ENCODE measurements around the gene DDX27.
A peak's percentile ranks its signal among the peaks of the same experiment; 100 is the strongest.

DNA sequence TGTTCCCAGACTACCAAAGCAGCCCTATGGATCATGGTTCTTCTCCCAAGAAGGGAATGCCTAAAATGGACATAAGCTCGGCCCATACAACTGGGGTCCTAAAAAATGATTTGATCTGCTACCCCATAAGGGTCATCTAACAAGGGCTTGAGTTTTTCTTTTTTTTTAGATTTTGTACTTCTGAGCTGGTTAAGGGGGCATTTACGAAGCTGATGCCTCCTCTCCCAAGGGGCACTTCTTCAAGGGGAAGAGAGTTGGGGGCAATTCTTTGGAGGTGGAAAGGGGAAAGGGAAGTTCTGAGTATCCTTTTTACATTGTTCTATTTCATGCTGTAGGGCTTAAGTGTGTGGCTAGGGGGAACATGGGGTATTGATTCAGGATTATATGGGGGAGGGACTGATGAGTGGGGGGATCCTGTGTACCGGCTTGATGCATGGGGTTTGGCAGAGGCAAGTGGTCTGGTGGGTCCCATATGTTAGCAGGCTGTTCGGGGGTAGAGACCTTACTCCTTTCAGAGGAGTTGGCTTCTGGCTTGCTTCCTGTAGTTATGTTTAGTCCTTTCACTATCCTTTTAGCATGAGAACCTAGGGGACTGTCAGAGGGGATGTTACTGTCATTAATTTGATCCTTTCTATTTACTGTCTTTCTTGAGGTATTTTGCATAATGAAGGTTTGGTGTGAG, 66.7 kb downstream of the DDX27 start:
- TF ChIP-seq, protein P1, sequence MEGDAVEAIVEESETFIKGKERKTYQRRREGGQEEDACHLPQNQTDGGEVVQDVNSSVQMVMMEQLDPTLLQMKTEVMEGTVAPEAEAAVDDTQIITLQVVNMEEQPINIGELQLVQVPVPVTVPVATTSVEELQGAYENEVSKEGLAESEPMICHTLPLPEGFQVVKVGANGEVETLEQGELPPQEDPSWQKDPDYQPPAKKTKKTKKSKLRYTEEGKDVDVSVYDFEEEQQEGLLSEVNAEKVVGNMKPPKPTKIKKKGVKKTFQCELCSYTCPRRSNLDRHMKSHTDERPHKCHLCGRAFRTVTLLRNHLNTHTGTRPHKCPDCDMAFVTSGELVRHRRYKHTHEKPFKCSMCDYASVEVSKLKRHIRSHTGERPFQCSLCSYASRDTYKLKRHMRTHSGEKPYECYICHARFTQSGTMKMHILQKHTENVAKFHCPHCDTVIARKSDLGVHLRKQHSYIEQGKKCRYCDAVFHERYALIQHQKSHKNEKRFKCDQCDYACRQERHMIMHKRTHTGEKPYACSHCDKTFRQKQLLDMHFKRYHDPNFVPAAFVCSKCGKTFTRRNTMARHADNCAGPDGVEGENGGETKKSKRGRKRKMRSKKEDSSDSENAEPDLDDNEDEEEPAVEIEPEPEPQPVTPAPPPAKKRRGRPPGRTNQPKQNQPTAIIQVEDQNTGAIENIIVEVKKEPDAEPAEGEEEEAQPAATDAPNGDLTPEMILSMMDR (IDR thresholded peaks at IDR 0.05 in 2 of 3, conservative IDR thresholded peaks at IDR 0.05 in 1 of 3; ENCODE audit: insufficient read depth in 2 of 3, low read depth in 1 of 3, low read length in 3 of 3) = no peak
- peak; percentile 84 for TF ChIP-seq POLR2AphosphoS5 (IDR thresholded peaks at IDR 0.05; ENCODE audit: control insufficient read depth, insufficient read depth, low read depth, low read length)
- no peak for TF ChIP-seq SIN3A (IDR thresholded peaks at IDR 0.05; ENCODE audit: borderline replicate concordance in 2 of 2, control insufficient read depth in 1 of 2, low read depth in 2 of 2, low read length in 2 of 2)
- TF ChIP-seq ZFX (CRISPR knock-in tag; IDR thresholded peaks at IDR 0.05) = no peak
- TF ChIP-seq, protein P2, sequence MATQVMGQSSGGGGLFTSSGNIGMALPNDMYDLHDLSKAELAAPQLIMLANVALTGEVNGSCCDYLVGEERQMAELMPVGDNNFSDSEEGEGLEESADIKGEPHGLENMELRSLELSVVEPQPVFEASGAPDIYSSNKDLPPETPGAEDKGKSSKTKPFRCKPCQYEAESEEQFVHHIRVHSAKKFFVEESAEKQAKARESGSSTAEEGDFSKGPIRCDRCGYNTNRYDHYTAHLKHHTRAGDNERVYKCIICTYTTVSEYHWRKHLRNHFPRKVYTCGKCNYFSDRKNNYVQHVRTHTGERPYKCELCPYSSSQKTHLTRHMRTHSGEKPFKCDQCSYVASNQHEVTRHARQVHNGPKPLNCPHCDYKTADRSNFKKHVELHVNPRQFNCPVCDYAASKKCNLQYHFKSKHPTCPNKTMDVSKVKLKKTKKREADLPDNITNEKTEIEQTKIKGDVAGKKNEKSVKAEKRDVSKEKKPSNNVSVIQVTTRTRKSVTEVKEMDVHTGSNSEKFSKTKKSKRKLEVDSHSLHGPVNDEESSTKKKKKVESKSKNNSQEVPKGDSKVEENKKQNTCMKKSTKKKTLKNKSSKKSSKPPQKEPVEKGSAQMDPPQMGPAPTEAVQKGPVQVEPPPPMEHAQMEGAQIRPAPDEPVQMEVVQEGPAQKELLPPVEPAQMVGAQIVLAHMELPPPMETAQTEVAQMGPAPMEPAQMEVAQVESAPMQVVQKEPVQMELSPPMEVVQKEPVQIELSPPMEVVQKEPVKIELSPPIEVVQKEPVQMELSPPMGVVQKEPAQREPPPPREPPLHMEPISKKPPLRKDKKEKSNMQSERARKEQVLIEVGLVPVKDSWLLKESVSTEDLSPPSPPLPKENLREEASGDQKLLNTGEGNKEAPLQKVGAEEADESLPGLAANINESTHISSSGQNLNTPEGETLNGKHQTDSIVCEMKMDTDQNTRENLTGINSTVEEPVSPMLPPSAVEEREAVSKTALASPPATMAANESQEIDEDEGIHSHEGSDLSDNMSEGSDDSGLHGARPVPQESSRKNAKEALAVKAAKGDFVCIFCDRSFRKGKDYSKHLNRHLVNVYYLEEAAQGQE (IDR thresholded peaks at IDR 0.05; ENCODE audit: borderline replicate concordance) = no peak
- TF ChIP-seq, protein P2 (CRISPR knock-in tag; IDR thresholded peaks at IDR 0.05; ENCODE audit: low read depth) = no peak
- no peak for TF ChIP-seq POLR2AphosphoS2 (IDR thresholded peaks at IDR 0.05; ENCODE audit: low read length)
- TF ChIP-seq FOXM1 (IDR thresholded peaks at IDR 0.05; ENCODE audit: low read depth) = no peak
- no peak for TF ChIP-seq FOXM1 (CRISPR knock-in tag; IDR thresholded peaks at IDR 0.05; ENCODE audit: low read depth)
- TF ChIP-seq EGR1 (conservative IDR thresholded peaks at IDR 0.05) = no peak
- TF ChIP-seq HBP1 (CRISPR knock-in tag; IDR thresholded peaks at IDR 0.05) = peak; percentile 22; the same call in 1 of the 2 replicates
- no peak for TF ChIP-seq EP300 (IDR thresholded peaks at IDR 0.05; ENCODE audit: low read length)
- no peak for TF ChIP-seq BRCA1 (IDR thresholded peaks at IDR 0.05)
- TF ChIP-seq BRCA1 (CRISPR knock-in tag; IDR thresholded peaks at IDR 0.05) = no peak
- TF ChIP-seq TBP (optimal IDR thresholded peaks at IDR 0.05; ENCODE audit: low read depth, low read length) = no peak
- no peak for TF ChIP-seq ILK (tag; IDR thresholded peaks at IDR 0.05; ENCODE audit: borderline replicate concordance, low read depth)
